Lower leg skin (tissue), 4 donors: Measurements from ENCODE around the gene HMCN2. TPM values are rescaled to one million over a fixed set of nuclear protein-coding genes. Genes with fewer than 3 reads are reported as not detected.

Experiments used
- DNase-seq, 2 donors: peaks; one replicate each; pipeline ENCODE4 v3.0.0-alpha.2; 2019; ENCODE audit warnings: low spot score in 2 of 2
- H3K4me3 ChIP-seq: fragments of 200-600 bp; sonication (generic); 2 replicates; pipeline ENCODE4 v1.5.1; 2017; ENCODE audit warnings: mild to moderate bottlenecking, low read depth; ENCODE audit not compliant: poor library complexity, severe bottlenecking
- POLR2A ChIP-seq, 2 donors: fragments of 450-650 bp; IDR thresholded peaks; one replicate each; pipeline ENCODE4 v1.6.1; 2016 to 2017; ENCODE audit warnings: antibody characterized with exemption in 2 of 2, mild to moderate bottlenecking in 1 of 2, moderate library complexity in 1 of 2
- WGBS, 2 donors: methylation state at CpG; one replicate each; pipeline ENCODE4 v1.1.5; 2018; 5-methylcytosine and 5-hydroxymethylcytosine counted together
- intact Hi-C: fragments of 100-400 bp; cut with DNase I; formaldehyde crosslinking; loops from one replicate; pipeline ENCODE4 v1.15.0; 2023; ENCODE audit warnings: low total_unique reads
- total RNA-seq, 4 donors: library from RNA; depleted of rRNA; stranded (reverse); fragments of >200 nt; gene quantifications; one replicate each; pipeline ENCODE4 v1.1.0, GENCODE V29; 2016
- TF ChIP-seq, protein P1 (sequence below), 3 donors: fragments of 450-650 bp; IDR thresholded peaks; one replicate each; pipeline ENCODE4 v1.5.1; 2016; ENCODE audit warnings: antibody characterized with exemption in 3 of 3, mild to moderate bottlenecking in 3 of 3, moderate library complexity in 2 of 3

HMCN2 gene
- total RNA-seq, 4 donors from 2014 or later: 1.9 to 4.3 (median 3.0) TPM

DNA sequence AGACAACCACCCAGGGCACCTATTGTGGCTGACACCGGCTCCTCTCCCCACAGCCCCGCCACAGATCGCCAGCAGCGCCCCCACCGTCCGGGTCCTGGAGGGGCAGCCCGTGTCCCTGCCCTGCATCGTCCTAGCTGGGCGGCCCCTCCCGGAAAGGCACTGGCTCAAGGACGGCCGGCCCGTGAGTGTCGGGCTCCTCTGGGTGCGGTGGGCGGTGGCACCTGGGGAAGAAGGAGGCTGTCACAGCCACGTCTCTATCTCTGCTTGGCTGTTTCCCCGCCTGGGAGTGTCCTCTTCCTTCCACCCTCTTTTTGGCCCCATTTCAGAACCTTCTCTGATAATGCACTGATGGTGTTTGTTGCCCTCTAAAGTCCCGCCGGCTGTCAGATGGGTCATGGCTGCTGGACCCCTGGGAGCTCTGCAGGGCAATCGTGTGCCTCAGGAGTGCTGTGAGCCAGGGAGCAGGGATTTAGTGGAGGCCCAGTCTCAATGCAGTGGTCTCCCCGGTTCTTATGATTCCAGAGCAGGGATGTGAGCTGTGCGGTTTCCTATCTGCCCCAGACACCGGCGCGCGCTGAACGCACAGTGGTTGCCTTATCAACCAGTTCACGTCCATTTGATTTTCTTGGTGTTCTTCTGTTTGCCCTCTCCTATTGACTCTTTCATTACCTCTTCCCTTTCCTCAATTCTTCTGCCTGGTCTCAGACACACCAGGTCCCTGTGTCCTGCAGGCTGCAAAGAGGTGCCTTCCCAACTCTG lies 55.3 kb downstream of the HMCN2 start:
- intact Hi-C loops: no loop called here
- H3K4me3 ChIP-seq: no peak overlapping the region
- DNase-seq: no peak
- 31 to 49% methylated on average over 29 of the region's 29 CpGs for WGBS, 2 donors
- TF ChIP-seq POLR2A (IDR thresholded peaks at IDR 0.05): no peak
- TF ChIP-seq, protein P1, sequence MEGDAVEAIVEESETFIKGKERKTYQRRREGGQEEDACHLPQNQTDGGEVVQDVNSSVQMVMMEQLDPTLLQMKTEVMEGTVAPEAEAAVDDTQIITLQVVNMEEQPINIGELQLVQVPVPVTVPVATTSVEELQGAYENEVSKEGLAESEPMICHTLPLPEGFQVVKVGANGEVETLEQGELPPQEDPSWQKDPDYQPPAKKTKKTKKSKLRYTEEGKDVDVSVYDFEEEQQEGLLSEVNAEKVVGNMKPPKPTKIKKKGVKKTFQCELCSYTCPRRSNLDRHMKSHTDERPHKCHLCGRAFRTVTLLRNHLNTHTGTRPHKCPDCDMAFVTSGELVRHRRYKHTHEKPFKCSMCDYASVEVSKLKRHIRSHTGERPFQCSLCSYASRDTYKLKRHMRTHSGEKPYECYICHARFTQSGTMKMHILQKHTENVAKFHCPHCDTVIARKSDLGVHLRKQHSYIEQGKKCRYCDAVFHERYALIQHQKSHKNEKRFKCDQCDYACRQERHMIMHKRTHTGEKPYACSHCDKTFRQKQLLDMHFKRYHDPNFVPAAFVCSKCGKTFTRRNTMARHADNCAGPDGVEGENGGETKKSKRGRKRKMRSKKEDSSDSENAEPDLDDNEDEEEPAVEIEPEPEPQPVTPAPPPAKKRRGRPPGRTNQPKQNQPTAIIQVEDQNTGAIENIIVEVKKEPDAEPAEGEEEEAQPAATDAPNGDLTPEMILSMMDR (IDR thresholded peaks at IDR 0.05): no peak

DNA sequence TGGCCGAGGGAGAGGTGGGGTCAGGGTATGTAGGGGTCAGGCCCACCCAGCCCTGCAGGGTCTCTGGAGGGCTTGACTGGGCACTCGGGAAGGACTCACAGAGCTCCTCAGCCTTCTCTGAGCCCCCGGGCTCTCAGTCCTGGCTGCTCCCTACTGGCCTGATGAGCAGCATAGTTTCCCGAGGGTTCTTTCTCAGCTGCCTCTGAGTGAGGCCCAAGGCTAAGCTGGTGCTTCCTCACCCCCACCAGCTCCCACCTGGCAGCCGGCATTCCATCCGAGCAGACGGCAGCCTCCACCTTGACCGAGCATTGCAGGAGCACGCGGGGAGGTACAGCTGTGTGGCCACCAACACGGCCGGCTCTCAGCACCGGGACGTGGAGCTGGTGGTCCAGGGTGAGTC lies 56.0 kb downstream of the HMCN2 start:
- TF ChIP-seq POLR2A (IDR thresholded peaks at IDR 0.05): no peak
- TF ChIP-seq, protein P1 (IDR thresholded peaks at IDR 0.05): no peak
- H3K4me3 ChIP-seq: no peak overlapping the region
- DNase-seq: no peak
- 78 to 79% methylated on average over 12 to 14 of the region's 14 CpGs for WGBS, 2 donors
- intact Hi-C loops: no loop called here

DNA sequence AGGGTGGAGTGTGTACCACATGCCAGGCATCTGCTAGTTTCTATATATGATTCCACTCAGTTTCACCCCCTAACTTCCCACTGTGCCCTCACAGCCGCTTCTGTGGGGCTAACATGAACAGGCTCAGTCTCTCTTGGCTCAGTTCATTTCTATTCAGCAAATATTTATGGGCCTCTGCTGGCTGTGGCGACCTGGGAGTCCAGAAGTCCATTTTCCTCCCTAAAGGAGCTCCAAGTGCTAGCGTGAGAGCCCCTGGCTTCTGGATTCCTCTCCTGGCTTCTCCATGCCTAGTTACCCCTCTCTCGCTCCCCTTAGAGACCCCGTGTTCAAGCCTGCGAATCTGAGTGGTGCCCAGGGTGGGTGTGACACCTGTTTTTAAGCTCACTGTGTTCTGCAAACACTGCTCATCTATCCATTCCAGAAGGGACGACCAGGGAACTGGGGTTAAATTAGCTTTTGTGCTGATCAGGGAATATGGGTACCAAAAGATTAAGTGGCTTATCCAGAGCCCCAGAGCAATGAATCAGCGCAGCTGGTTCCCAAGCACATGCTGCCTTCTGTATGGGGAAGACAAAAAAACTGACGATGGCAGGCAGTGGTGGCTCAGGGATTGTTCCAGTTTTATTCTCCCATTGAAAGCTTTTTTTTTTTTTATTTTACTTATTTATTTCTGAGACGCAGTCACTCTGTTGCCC lies 57.6 kb downstream of the HMCN2 start:
- DNase-seq: no peak
- no peak for TF ChIP-seq POLR2A (IDR thresholded peaks at IDR 0.05)
- TF ChIP-seq, protein P1 (IDR thresholded peaks at IDR 0.05): no peak
- WGBS, 2 donors: 81 to 83% methylated on average over 10 of the region's 10 CpGs
- H3K4me3 ChIP-seq: no peak overlapping the region
- intact Hi-C loops: no loop called here

DNA sequence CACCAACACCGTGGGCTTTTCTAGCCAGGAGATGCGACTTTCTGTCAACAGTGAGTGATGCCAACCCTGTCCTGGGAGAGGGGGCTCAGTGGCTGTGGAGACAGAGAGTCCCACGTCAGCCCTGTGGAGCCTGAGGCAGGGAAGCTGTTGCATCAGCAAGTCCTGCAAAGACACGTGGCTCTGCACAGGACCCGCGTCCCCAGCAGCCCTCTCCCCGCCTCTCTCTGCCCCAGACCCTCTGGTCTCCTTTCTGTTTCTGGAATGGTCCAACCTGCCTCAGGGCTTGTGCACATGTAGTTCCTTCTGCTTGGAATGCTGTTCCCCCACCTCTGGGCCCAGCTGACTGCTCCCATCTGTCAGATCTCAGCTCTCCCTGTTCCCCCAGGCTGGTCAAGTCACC lies 60.4 kb downstream of the HMCN2 start:
- intact Hi-C loops: no loop called here
- DNase-seq: no peak
- no peak overlapping the region for H3K4me3 ChIP-seq
- TF ChIP-seq POLR2A (IDR thresholded peaks at IDR 0.05): no peak
- 79 to 80% methylated on average over 5 to 7 of the region's 7 CpGs for WGBS, 2 donors

DNA sequence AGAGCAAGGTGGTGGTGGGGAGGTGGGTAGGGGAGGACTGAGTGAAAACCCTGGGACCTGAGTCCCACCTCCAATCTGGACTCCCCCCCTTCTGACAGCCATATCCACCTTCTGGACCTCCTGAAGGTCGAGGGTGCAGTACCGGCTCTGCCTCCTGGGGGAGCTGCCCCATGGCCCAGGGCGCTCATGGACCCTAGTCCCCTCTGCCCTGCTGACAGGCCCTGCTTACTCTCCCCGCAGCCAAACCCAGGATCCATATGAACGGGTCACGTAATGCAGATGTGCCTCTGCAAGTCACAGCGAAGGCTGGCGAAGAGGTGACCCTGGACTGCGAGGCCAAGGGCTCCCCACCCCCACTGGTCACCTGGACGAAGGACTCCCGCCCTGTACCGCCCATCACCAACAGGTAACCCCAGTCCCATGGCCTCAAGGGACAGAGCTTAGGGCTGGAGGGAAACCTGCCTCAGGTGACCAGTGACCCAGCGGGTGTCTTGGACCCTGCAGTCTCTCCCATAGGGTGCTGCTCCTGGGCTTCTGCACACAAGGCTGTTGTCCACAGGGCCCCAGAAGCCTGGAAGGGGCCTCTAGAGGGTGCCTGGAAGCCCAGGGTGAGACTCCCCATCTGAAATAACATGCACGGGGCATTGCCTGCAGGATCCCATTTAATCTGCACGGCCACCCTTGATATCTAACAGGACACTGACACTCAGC lies 61.7 kb downstream of the HMCN2 start:
- intact Hi-C loops: no loop called here
- H3K4me3 ChIP-seq: no peak overlapping the region
- WGBS, 2 donors: 67 to 74% methylated on average over 15 of the region's 15 CpGs
- TF ChIP-seq, protein P1 (IDR thresholded peaks at IDR 0.05): no peak
- no peak for TF ChIP-seq POLR2A (IDR thresholded peaks at IDR 0.05)
- no peak for DNase-seq

DNA sequence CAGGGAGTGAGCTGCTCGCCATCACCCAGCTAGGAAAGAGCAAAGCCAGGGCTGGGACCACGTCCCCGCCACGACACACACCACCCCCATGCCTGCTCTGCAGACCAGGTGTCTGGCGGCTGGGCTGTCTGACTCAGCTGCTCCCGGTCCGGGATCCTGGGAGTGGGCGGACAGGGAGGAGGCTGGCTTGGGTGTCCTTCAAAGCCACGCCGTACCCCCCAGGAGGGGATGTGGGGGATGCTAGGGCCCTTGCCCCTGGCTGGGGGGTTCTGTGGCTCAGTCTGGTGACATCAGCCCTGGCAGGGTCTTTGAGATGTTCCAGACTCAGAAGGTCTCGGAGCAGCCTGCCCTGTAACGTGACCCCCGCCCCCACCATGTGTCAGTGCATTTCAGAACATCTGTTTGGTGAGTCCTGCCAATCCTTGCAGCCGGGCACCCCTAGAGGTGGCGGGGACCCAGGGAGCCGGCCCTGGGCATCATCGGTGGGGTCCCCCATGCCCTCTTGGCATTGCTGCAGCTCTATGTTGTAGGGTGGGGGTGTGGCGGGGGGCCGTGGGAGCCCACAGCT lies 62.3 kb downstream of the HMCN2 start:
- intact Hi-C loops: no loop called here

More for the DNA sequence above, 62.3 kb downstream of the HMCN2 start:
- no peak overlapping the region for H3K4me3 ChIP-seq
- no peak for DNase-seq
- WGBS, 2 donors: 14 to 17% methylated on average over 11 to 14 of the region's 19 CpGs
- TF ChIP-seq, protein P1 (IDR thresholded peaks at IDR 0.05): no peak
- no peak for TF ChIP-seq POLR2A (IDR thresholded peaks at IDR 0.05)
